AG09319 (cell line): ENCODE data around the gene CCDC9B.

Experiments used
- DNase-seq: peaks from one replicate; pipeline ENCODE4 v3.0.0-alpha.2; 2010; ENCODE audit warnings: low read depth; ENCODE audit errors: extremely low read depth
- CTCF ChIP-seq: IDR thresholded peaks from 2 replicates; pipeline ENCODE4 v1.5.1; 2011; ENCODE audit warnings: low read depth, mild to moderate bottlenecking, inconsistent platforms, low read length, moderate library complexity

CCDC9B gene

GRCh38 chr15:40355976-40356585 lies 15.3 kb upstream of the CCDC9B start:
- no peak for TF ChIP-seq CTCF
- DNase-seq = no peak

- peak; percentile 58 for TF ChIP-seq CTCF
- no peak for DNase-seq
Observed at GRCh38 chr15:40354408-40355171, 13.9 kb upstream of the CCDC9B start.

- no peak for DNase-seq
- TF ChIP-seq CTCF = no peak
Observed at GRCh38 chr15:40353697-40354096, 13.0 kb upstream of the CCDC9B start.

GRCh38 chr15:40352281-40352901 lies 11.7 kb upstream of the CCDC9B start:
- no peak for TF ChIP-seq CTCF
- no peak for DNase-seq

- no peak for DNase-seq
- no peak for TF ChIP-seq CTCF
Observed at GRCh38 chr15:40349163-40349562, 8.4 kb upstream of the CCDC9B start.

GRCh38 chr15:40348474-40348870 lies 7.7 kb upstream of the CCDC9B start:
- no peak for TF ChIP-seq CTCF

More at GRCh38 chr15:40348474-40348870, 7.7 kb upstream of the CCDC9B start:
- DNase-seq = no peak
